NCI-H748 (cell line): ENCODE data around the gene TIMELESS.
"Not testable (repeated sequence)": the region's sequence is repeated elsewhere in the genome, so short reads cannot be mapped to it uniquely, and the experiment has no call there.

Source experiments
- DNase-seq: peaks from one replicate; lab custom pipeline; 2025; ENCODE audit not compliant: unreplicated experiment; lab: John Stamatoyannopoulos, UW

The TIMELESS gene

GRCh38 chr12:56469007-56469930 lies 20.0 kb upstream of the TIMELESS start:
- peak; percentile 54 for DNase-seq

GRCh38 chr12:56468216-56469006 lies 19.2 kb upstream of the TIMELESS start, which contains the start of gene SPRYD4:
SPRYD4 (plus strand) TSS chr12:56468578; CDS start chr12:56468592, 14 bp downstream.
- DNase-seq: peak; percentile 95

- DNase-seq: no peak
Measured at GRCh38 chr12:56462565-56462964, 13.3 kb upstream of the TIMELESS start.

GRCh38 chr12:56461235-56462159 lies 12.3 kb upstream of the TIMELESS start:
- DNase-seq: no peak

- DNase-seq: no peak
Measured at GRCh38 chr12:56457817-56458216, 8.6 kb upstream of the TIMELESS start.

- no peak for DNase-seq
Measured at GRCh38 chr12:56454557-56454956, 5.3 kb upstream of the TIMELESS start, which contains the start of gene MIP. MIP (minus strand) TSS chr12:56454657; CDS start chr12:56454613, 44 bp downstream.

- no peak for DNase-seq
Measured at GRCh38 chr12:56451147-56451546, 1.9 kb upstream of the TIMELESS start.

- DNase-seq: peak; percentile 31
Measured at GRCh38 chr12:56450241-56450640, 1.0 kb upstream of the TIMELESS start.

GRCh38 chr12:56449622-56449984 lies 377 bp upstream of the TIMELESS start:
- DNase-seq: peak; percentile 23

GRCh38 chr12:56443208-56443607 lies 6.0 kb downstream of the TIMELESS start:
- DNase-seq: not testable (repeated sequence)

GRCh38 chr12:56437430-56438176 lies 11.6 kb downstream of the TIMELESS start:
- no peak for DNase-seq

GRCh38 chr12:56434828-56435227 lies 14.4 kb downstream of the TIMELESS start:
- no peak for DNase-seq

GRCh38 chr12:56431850-56432249 lies 17.4 kb downstream of the TIMELESS start:
- no peak for DNase-seq

GRCh38 chr12:56431288-56431687 lies 17.9 kb downstream of the TIMELESS start:
- no peak for DNase-seq

- DNase-seq: no peak
Measured at GRCh38 chr12:56425940-56426438, 23.2 kb downstream of the TIMELESS start.

- DNase-seq: no peak
Measured at GRCh38 chr12:56425193-56425592, 24.0 kb downstream of the TIMELESS start.

- DNase-seq: no peak
Measured at GRCh38 chr12:56420411-56420810, 28.8 kb downstream of the TIMELESS start.

GRCh38 chr12:56417739-56418138 lies 31.5 kb downstream of the TIMELESS start:
- no peak for DNase-seq

- DNase-seq: no peak
Measured at GRCh38 chr12:56414401-56414800, 34.8 kb downstream of the TIMELESS start.

GRCh38 chr12:56413392-56413791 lies 35.8 kb downstream of the TIMELESS start:
- DNase-seq: no peak
